Stimulated activated CD8-positive, alpha-beta memory T cell treated with anti-CD3 and anti-CD28 coated beads, Interleukin-4, amount 100 ng/mL, for 4 hours (primary cell): ENCODE measurements around the gene KRTAP10-8.
"Not testable (repeated sequence)": the region's sequence is repeated elsewhere in the genome, so short reads cannot be mapped to it uniquely, and the experiment has no call there.

Experiments
- DNase-seq, 2 donors: peaks; one replicate each; pipeline ENCODE4 v3.0.0-alpha.2; 2020; ENCODE audit warnings: low read depth in 2 of 2, low spot score in 1 of 2

The KRTAP10-8 gene

GRCh38 chr21:44643741-44644310, 31.9 kb downstream of the KRTAP10-8 start:
- no peak for DNase-seq

DNA sequence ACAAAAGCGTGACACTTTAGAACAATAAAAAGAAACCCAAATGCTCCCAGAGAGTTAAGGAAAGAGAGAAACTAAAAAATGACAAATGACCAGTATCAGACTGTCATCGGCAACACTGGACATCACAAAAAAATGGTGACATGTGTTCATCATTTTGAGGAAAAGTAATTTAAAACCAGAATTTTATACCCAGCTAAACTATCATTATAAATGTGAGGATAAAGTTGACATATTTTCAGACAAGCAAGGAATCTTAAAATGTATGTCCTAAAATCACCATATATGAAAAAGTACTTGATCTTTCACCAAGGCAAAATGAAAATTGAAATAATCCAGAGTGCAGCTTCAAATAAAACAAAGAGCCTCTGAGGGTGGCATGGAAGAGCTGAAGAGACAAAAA, 33.0 kb downstream of the KRTAP10-8 start:
- no peak for DNase-seq

- not testable (repeated sequence) for DNase-seq
Measured at GRCh38 chr21:44646366-44647221, 34.7 kb downstream of the KRTAP10-8 start, which contains the start of gene KRTAP10-11. KRTAP10-11 (plus strand) TSS chr21:44646414; CDS start chr21:44646459, 45 bp downstream.

- no peak for DNase-seq
Measured at GRCh38 chr21:44647222-44647552, 35.3 kb downstream of the KRTAP10-8 start.

GRCh38 chr21:44648557-44649311, 36.9 kb downstream of the KRTAP10-8 start:
- no peak for DNase-seq

DNA sequence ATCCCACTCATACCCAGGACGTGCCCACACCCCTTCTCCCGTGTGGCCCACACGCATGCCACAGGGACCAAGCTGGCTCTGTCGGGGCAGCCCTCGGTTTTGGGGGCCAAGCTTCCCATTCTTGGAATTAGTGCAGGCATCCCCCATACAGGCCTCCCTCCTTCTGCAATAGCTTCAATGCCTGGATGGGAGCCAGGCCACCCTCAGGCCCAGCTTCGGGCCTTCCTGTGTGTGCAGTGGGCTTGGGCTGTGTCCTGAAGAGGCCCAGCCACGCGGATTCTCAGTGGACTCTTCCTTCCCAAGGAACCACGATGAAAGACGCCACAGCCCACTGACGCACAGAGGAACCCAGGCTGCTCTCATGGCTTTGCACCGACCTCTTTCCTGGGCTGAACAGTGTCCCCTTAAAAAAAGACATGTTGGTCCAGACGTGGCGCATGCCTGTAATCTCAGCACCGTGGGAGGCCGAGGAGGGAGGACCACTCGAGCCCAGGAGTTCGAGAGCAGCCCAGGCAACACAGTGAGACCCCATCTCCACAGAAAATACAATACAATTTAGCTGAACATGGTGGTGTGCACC, 37.7 kb downstream of the KRTAP10-8 start:
- no peak for DNase-seq

DNA sequence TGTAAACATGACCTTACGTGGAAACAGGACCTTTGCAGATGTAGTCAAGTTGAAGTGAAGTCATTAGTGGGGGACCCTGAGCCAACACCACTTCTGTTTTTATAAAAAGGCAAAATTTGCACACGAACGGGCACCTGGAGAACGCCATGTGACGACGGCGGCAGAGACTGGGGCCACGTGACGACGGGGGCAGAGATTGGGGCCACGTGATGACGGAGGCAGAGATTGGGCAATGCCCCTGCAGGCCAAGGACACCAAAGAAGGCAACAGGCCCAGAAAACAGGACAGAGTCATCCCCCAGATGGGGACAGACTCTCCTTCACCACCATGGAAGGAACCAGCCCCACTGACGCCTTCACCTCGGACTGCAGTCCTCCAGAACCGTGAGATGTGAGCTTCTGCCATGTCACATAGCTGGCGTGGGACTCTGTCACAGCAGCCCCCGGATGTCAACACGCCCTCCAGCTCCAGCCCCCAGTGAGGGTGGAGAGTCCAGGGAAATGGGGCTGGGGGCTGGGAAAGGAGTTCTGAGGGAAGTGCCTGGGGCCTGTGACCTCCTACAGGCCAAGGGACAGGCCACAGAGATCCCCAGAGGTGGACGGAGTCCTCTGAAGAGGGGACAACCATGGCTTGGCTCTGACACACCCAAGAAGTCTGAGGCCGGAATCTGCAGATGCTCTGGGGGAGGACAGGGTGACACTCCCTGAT, 38.5 kb downstream of the KRTAP10-8 start:
- DNase-seq = no peak

DNA sequence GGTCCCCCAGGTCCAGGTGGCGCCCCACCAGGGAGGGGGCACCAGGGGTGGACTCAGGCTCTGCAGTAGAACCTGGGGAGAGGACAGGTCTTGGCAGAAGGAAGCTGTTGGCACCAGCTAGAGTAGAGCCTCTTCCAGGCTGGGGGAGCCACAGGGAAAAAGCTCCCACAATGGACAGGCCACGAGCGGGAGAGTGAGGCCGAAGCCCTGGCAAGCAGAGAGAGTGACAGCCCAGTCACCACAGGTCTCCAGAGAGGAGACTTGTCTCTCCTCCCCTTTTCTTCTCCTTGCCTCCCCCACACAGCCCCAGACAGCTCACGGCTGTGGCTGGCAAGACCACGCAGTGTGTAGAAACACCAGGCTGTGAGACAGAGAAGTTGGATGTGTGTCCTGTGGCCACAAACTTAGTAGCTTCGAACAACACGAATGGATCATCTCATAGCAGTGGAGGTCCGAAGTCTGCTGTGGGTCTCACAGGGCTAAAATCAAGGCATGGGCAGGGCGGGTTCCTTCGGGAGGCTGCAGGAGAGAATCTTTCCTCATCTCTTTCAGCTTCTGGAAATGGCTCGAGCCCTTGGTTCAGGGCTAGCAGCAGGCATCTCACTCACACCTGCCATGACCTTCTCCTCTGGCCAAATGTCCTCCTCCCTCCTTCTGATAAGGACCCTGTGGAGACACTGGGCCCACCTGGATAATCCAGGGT, 39.2 kb downstream of the KRTAP10-8 start:
- DNase-seq = no peak

DNA sequence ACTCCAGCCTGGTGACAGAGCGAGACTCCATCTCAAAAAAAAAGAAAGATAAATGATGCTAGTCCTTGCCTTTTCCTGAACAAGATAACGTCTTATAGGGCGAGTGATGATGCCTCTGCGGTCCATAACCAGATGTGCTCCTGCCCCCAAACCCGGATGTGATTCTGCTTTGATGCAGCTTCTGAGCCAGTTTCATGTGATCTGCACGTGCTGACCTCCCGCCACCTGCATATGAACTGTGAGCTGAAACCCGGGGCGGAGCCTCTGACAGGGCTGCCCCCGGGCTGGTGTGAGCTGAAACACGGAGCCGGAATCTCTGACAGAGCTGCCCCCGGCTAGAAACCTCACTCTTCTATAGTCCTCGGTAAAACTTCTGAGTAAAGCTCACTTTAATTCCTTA, 41.2 kb downstream of the KRTAP10-8 start:
- no peak for DNase-seq

- no peak for DNase-seq
Measured at GRCh38 chr21:44653656-44654575, 42.0 kb downstream of the KRTAP10-8 start.

- no peak for DNase-seq
Measured at GRCh38 chr21:44654576-44655175, 42.8 kb downstream of the KRTAP10-8 start, which contains the start of gene KRTAP12-4. KRTAP12-4 (minus strand) TSS chr21:44654659; CDS start chr21:44654614, 45 bp downstream.

GRCh38 chr21:44656868-44657267, 45.0 kb downstream of the KRTAP10-8 start:
- DNase-seq = no peak

GRCh38 chr21:44657635-44658540, 46.0 kb downstream of the KRTAP10-8 start, which contains the start of gene KRTAP12-3:
KRTAP12-3 (plus strand) TSS chr21:44657932; CDS start chr21:44657980, 48 bp downstream.
- no peak for DNase-seq

- DNase-seq = no peak
Measured at GRCh38 chr21:44658541-44658910, 46.6 kb downstream of the KRTAP10-8 start.

GRCh38 chr21:44658913-44659595, 47.2 kb downstream of the KRTAP10-8 start:
- no peak for DNase-seq

DNA sequence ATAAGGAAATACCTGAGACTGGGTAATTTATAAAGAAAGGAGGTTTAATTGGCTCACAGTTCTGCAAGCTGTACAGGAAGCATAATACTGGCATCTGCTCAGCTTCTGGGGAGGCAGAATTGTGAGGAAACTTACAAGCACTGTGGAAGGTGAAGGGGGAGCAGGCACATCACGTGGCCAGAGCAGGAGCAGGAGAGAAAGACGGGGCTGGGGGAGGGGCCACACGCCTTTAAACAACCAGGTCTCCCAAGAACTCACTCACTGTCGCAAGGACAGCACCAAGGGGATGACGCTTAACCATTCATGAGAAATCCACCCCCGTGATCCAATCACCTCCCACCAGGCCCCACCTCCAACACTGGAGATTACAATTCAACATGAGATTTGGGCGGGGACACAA, 49.7 kb downstream of the KRTAP10-8 start:
- not testable (repeated sequence) for DNase-seq
